K562 (cell line): ENCODE measurements around the gene ADPRM. TPM values are rescaled to one million over a fixed set of nuclear protein-coding genes. Genes with fewer than 3 reads are reported as not detected.
A peak's percentile ranks its signal among the peaks of the same experiment; 100 is the strongest.

Source experiments
- ATF7 ChIP-seq: fragments of 450-650 bp; IDR thresholded peaks from 2 replicates; pipeline ENCODE4 v1.7.1; 2014; ENCODE audit warnings: mild to moderate bottlenecking, moderate library complexity
- CTCF ChIP-seq, 3 experiments: IDR thresholded peaks in 2 of 3; conservative IDR thresholded peaks in 1 of 3; 2 replicates each; pipeline ENCODE4 v1.5.1; 2011 to 2012; ENCODE audit warnings: low read length in 3 of 3, mild to moderate bottlenecking in 3 of 3, control low read depth in 2 of 3, improper control_type of control experiment in 1 of 3, inconsistent platforms in 1 of 3, low read depth in 1 of 3, mixed read lengths in 1 of 3, moderate library complexity in 1 of 3; ENCODE audit not compliant: insufficient read depth in 2 of 3
- ELF2 ChIP-seq: fragments of 250-450 bp; sonication (Bioruptor Pico); IDR thresholded peaks from 2 replicates; pipeline ENCODE4 v1.5.0; 2021; ENCODE audit warnings: mild to moderate bottlenecking
- HDAC2 ChIP-seq: fragments of 450-650 bp; IDR thresholded peaks from 2 replicates; pipeline ENCODE4 v1.6.1; 2016; ENCODE audit warnings: mild to moderate bottlenecking
- PHF21A ChIP-seq: fragments of 450-650 bp; IDR thresholded peaks from 2 replicates; pipeline ENCODE4 v1.6.1; 2017; ENCODE audit warnings: low read depth, borderline replicate concordance
- POLR2A ChIP-seq: fragments of 450-650 bp; conservative IDR thresholded peaks from 2 replicates; pipeline ENCODE4 v1.6.1; 2016
- RBM22 ChIP-seq: fragments of 200-400 bp; formaldehyde crosslinking; IDR thresholded peaks from 2 replicates; pipeline ENCODE4 v1.6.1; 2018; ENCODE audit warnings: low read length, low read depth; ENCODE audit not compliant: poor library complexity, severe bottlenecking
- SIN3B ChIP-seq: fragments of 450-650 bp; IDR thresholded peaks from 2 replicates; pipeline ENCODE4 v1.6.1; 2017; ENCODE audit warnings: low read depth, mild to moderate bottlenecking, moderate library complexity
- SIRT6 ChIP-seq: IDR thresholded peaks from one replicate; pipeline ENCODE4 v1.6.1; 2012; ENCODE audit warnings: low read depth, mild to moderate bottlenecking, control low read depth, inconsistent platforms, low read length, moderate library complexity
- ZFP1 ChIP-seq: fragments of 450-650 bp; formaldehyde crosslinking; IDR thresholded peaks from 2 replicates; pipeline ENCODE4 v1.4.0; 2020; ENCODE audit warnings: mild to moderate bottlenecking, mixed read lengths
- ZFX ChIP-seq: sonication (generic); formaldehyde crosslinking; IDR thresholded peaks from 2 replicates; pipeline ENCODE4 v1.8.0; 2022; ENCODE audit warnings: mild to moderate bottlenecking, missing genetic modification reagents, moderate library complexity
- ZNF165 ChIP-seq: fragments of 250-450 bp; sonication (Bioruptor Pico); IDR thresholded peaks from 2 replicates; pipeline ENCODE4 v1.4.0; 2020; ENCODE audit warnings: borderline replicate concordance
- ZNF644 ChIP-seq: fragments of 200-800 bp; sonication (Bioruptor generic); IDR thresholded peaks from 2 replicates; pipeline ENCODE4 v1.6.1; 2016; ENCODE audit warnings: low read depth, missing genetic modification characterization, missing compliant biosample characterization
- polyA plus RNA-seq, 8 experiments: library from polyadenylated mRNA; depleted of rRNA in 4 of 8; stranded (reverse) in 5 of 8; unstranded in 3 of 8; fragments of >200 nt; fragmentation: Nextera tagmentation in 2 of 8; fragmentation: Illumina TruSeq in 1 of 8; extraction: Ambion mirVana in 2 of 8; extraction: Trizol in 1 of 8; gene quantifications; 2 replicates each; pipeline versions ENCODE4 v1.2.1 to v1.2.3, GENCODE V29; 2011 to 2014; ENCODE audit warnings: inconsistent platforms in 1 of 8, missing spikeins in 1 of 8
- total RNA-seq, 7 experiments: library from RNA; depleted of rRNA in 6 of 7; stranded (reverse); fragments of >200 nt in 6 of 7; fragmentation: Illumina TruSeq in 2 of 7; extraction: Trizol in 2 of 7; gene quantifications; 2 replicates each; pipeline versions ENCODE4 v1.2.1 to v1.2.3, GENCODE V29; 2011 to 2021; ENCODE audit warnings: low replicate concordance in 1 of 7
- TF ChIP-seq, protein P1 (sequence below), 2 experiments: fragments of 450-650 bp; formaldehyde crosslinking in 1 of 2; IDR thresholded peaks; 2 replicates each; pipeline versions ENCODE4 v1.4.0 to v1.6.1; 2014 to 2020; ENCODE audit warnings: mild to moderate bottlenecking in 2 of 2, borderline replicate concordance in 1 of 2, low read depth in 1 of 2
- TF ChIP-seq, protein P2 (sequence below): fragments of 450-650 bp; formaldehyde crosslinking; conservative IDR thresholded peaks from 2 replicates; pipeline ENCODE4 v1.4.0; 2022; ENCODE audit warnings: mild to moderate bottlenecking, missing genetic modification characterization

Gene ADPRM
- total and polyA plus RNA-seq, 9 of the 15 experiments (the other 6 are each of a cell fraction or from before 2014, with no cell fraction given), result 4.7 to 17.6 (median 6.2) TPM

GRCh38 chr17:10697092-10698081, at the start of gene ADPRM, which contains the start of gene SCO1 (continued):
- TF ChIP-seq, protein P1, sequence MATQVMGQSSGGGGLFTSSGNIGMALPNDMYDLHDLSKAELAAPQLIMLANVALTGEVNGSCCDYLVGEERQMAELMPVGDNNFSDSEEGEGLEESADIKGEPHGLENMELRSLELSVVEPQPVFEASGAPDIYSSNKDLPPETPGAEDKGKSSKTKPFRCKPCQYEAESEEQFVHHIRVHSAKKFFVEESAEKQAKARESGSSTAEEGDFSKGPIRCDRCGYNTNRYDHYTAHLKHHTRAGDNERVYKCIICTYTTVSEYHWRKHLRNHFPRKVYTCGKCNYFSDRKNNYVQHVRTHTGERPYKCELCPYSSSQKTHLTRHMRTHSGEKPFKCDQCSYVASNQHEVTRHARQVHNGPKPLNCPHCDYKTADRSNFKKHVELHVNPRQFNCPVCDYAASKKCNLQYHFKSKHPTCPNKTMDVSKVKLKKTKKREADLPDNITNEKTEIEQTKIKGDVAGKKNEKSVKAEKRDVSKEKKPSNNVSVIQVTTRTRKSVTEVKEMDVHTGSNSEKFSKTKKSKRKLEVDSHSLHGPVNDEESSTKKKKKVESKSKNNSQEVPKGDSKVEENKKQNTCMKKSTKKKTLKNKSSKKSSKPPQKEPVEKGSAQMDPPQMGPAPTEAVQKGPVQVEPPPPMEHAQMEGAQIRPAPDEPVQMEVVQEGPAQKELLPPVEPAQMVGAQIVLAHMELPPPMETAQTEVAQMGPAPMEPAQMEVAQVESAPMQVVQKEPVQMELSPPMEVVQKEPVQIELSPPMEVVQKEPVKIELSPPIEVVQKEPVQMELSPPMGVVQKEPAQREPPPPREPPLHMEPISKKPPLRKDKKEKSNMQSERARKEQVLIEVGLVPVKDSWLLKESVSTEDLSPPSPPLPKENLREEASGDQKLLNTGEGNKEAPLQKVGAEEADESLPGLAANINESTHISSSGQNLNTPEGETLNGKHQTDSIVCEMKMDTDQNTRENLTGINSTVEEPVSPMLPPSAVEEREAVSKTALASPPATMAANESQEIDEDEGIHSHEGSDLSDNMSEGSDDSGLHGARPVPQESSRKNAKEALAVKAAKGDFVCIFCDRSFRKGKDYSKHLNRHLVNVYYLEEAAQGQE (IDR thresholded peaks at IDR 0.05; ENCODE audit: borderline replicate concordance), result no peak
- TF ChIP-seq, protein P1 (CRISPR knock-in tag; IDR thresholded peaks at IDR 0.05; ENCODE audit: low read depth), result no peak
- no peak for TF ChIP-seq SIRT6
- peak; percentile 15; the same call in 1 of the 2 replicates for TF ChIP-seq SIN3B
- peak; percentile 90 for TF ChIP-seq POLR2A
- TF ChIP-seq ZNF165 (CRISPR knock-in tag), result no peak
- TF ChIP-seq ZFP1 (CRISPR knock-in tag), result no peak
- 0 out of 2 replicates have a peak, but pooled peaks have one; percentile 35 for TF ChIP-seq PHF21A
- TF ChIP-seq ZNF644 (tag), result no peak
- TF ChIP-seq RBM22, result no peak
- peak; percentile 34; the same call in 1 of the 2 replicates for TF ChIP-seq ELF2
- TF ChIP-seq, protein P2, sequence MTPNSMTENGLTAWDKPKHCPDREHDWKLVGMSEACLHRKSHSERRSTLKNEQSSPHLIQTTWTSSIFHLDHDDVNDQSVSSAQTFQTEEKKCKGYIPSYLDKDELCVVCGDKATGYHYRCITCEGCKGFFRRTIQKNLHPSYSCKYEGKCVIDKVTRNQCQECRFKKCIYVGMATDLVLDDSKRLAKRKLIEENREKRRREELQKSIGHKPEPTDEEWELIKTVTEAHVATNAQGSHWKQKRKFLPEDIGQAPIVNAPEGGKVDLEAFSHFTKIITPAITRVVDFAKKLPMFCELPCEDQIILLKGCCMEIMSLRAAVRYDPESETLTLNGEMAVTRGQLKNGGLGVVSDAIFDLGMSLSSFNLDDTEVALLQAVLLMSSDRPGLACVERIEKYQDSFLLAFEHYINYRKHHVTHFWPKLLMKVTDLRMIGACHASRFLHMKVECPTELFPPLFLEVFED (CRISPR knock-in tag), result no peak
- peak in 2 of 3 experiments; percentile 35 to 55; a peak in 3 of 6 replicates for TF ChIP-seq CTCF (IDR thresholded peaks at IDR 0.05 in 2 of 3, conservative IDR thresholded peaks at IDR 0.05 in 1 of 3; ENCODE audit: insufficient read depth in 2 of 3, low read depth in 1 of 3, low read length in 3 of 3)
- no peak for TF ChIP-seq HDAC2
- peak; percentile 71 for TF ChIP-seq ATF7
- peak; percentile 89 for TF ChIP-seq ZFX (CRISPR knock-in tag)
